Measurements from ENCODE around the gene FOXD4L1. TPM values are rescaled to one million over a fixed set of nuclear protein-coding genes. Genes with fewer than 3 reads are reported as not detected.
"Not testable (repeated sequence)": the region's sequence is repeated elsewhere in the genome, so short reads cannot be mapped to it uniquely, and the experiment has no call there.

FOXD4L1 gene
- polyA plus RNA-seq, 1 experiment: 0.02 TPM

GRCh38 chr2:113528904-113529303, 30.4 kb downstream of the FOXD4L1 start:
- CTCF ChIA-PET: interaction anchor here (1.0 kb wide), 1 partner anchor 76 kb away, joined by 6 read pairs; no protein-coding TSS in a partner anchor

GRCh38 chr2:113532991-113533390, 34.5 kb downstream of the FOXD4L1 start:
- CTCF ChIA-PET; H3K9me3 ChIP-seq (ENCODE audit: control insufficient read depth, insufficient read depth, low read length); DNase-seq (ENCODE audit: low read depth, low spot score); H3K4me3 ChIP-seq (ENCODE audit: low read depth, low read length); H3K27ac ChIP-seq (ENCODE audit: low read depth, low read length); H3K27me3 ChIP-seq (ENCODE audit: control insufficient read depth, insufficient read depth, low read length); POLR2A ChIA-PET: not testable (repeated sequence)

More at GRCh38 chr2:113528904-113529303, 30.4 kb downstream of the FOXD4L1 start:
- H3K27me3 ChIP-seq (ENCODE audit: control insufficient read depth, insufficient read depth, low read length); H3K27ac ChIP-seq (ENCODE audit: low read depth, low read length); DNase-seq (ENCODE audit: low read depth, low spot score); H3K4me3 ChIP-seq (ENCODE audit: low read depth, low read length); H3K9me3 ChIP-seq (ENCODE audit: control insufficient read depth, insufficient read depth, low read length); POLR2A ChIA-PET: not testable (repeated sequence)

GRCh38 chr2:113536573-113536972, 38.1 kb downstream of the FOXD4L1 start:
- H3K9me3 ChIP-seq (ENCODE audit: control insufficient read depth, insufficient read depth, low read length); POLR2A ChIA-PET; H3K27me3 ChIP-seq (ENCODE audit: control insufficient read depth, insufficient read depth, low read length); H3K27ac ChIP-seq (ENCODE audit: low read depth, low read length); DNase-seq (ENCODE audit: low read depth, low spot score); H3K4me3 ChIP-seq (ENCODE audit: low read depth, low read length); CTCF ChIA-PET: not testable (repeated sequence)

- H3K4me3 ChIP-seq (ENCODE audit: low read depth, low read length); H3K9me3 ChIP-seq (ENCODE audit: control insufficient read depth, insufficient read depth, low read length); H3K27ac ChIP-seq (ENCODE audit: low read depth, low read length); CTCF ChIA-PET; POLR2A ChIA-PET; DNase-seq (ENCODE audit: low read depth, low spot score); H3K27me3 ChIP-seq (ENCODE audit: control insufficient read depth, insufficient read depth, low read length): not testable (repeated sequence)
Measured at GRCh38 chr2:113540834-113541203, 42.4 kb downstream of the FOXD4L1 start.

GRCh38 chr2:113541204-113541975, 42.9 kb downstream of the FOXD4L1 start:
- POLR2A ChIA-PET; CTCF ChIA-PET; H3K27me3 ChIP-seq (ENCODE audit: control insufficient read depth, insufficient read depth, low read length); H3K9me3 ChIP-seq (ENCODE audit: control insufficient read depth, insufficient read depth, low read length): not testable (repeated sequence)
- DNase-seq (ENCODE audit: low read depth, low spot score): peak; percentile 10
- Histone ChIP-seq H3K27ac (ENCODE audit: low read depth, low read length) (peak overlapping the region; percentile 31), H3K4me3 (ENCODE audit: low read depth, low read length) (peak overlapping the region; percentile 61)

- POLR2A ChIA-PET; CTCF ChIA-PET; H3K27me3 ChIP-seq (ENCODE audit: control insufficient read depth, insufficient read depth, low read length); H3K27ac ChIP-seq (ENCODE audit: low read depth, low read length); H3K9me3 ChIP-seq (ENCODE audit: control insufficient read depth, insufficient read depth, low read length); DNase-seq (ENCODE audit: low read depth, low spot score): not testable (repeated sequence)
- peak overlapping the region; percentile 61 for H3K4me3 ChIP-seq (ENCODE audit: low read depth, low read length)
Measured at GRCh38 chr2:113541976-113542485, 43.6 kb downstream of the FOXD4L1 start.

GRCh38 chr2:113542529-113542928, 44.1 kb downstream of the FOXD4L1 start:
- CTCF ChIA-PET; H3K9me3 ChIP-seq (ENCODE audit: control insufficient read depth, insufficient read depth, low read length); DNase-seq (ENCODE audit: low read depth, low spot score); POLR2A ChIA-PET; H3K27ac ChIP-seq (ENCODE audit: low read depth, low read length); H3K27me3 ChIP-seq (ENCODE audit: control insufficient read depth, insufficient read depth, low read length): not testable (repeated sequence)
- peak overlapping the region; percentile 34 for H3K4me3 ChIP-seq (ENCODE audit: low read depth, low read length)

Other genes starting within 250 kb of the FOXD4L1 start
- gene PAX8, start 219.7 kb upstream of the FOXD4L1 start, polyA plus RNA-seq (2011; rRNA removed): 1.2 TPM in 2 replicates
- gene ZNG1B, start 61.0 kb upstream of the FOXD4L1 start, polyA plus RNA-seq (2011; rRNA removed): 18.8 and 29.1 TPM in 2 replicates
- gene RABL2A, start 128.6 kb downstream of the FOXD4L1 start, polyA plus RNA-seq (2011; rRNA removed): 13.0 and 13.1 TPM in 2 replicates

Data from AG04450 (cell line).